AG10803 (cell line): ENCODE data around the gene RNH1.

Source experiments
- DNase-seq: peaks from one replicate; pipeline ENCODE4 v3.0.0; 2010; ENCODE audit warnings: low read depth
- H3K4me3 ChIP-seq: 2 replicates; pipeline ENCODE4 v1.5.1; 2011; ENCODE audit warnings: mild to moderate bottlenecking, low read length, control low read depth
- CTCF ChIP-seq: conservative IDR thresholded peaks from 2 replicates; pipeline ENCODE4 v1.5.1; 2011; ENCODE audit warnings: mild to moderate bottlenecking, low read length, control low read depth, inconsistent platforms

Gene RNH1

GRCh38 chr11:512761-513595 lies 5.9 kb upstream of the RNH1 start:
- no peak for TF ChIP-seq CTCF
- H3K4me3 ChIP-seq: no peak overlapping the region
- DNase-seq: no peak

- H3K4me3 ChIP-seq: no peak overlapping the region
- TF ChIP-seq CTCF: no peak
- peak; percentile 58 for DNase-seq
Measured at GRCh38 chr11:508956-509355, 1.9 kb upstream of the RNH1 start.

- H3K4me3 ChIP-seq: peak overlapping the region; percentile 73
- no peak for DNase-seq
- TF ChIP-seq CTCF: no peak
Measured at GRCh38 chr11:507727-508515, 879 bp upstream of the RNH1 start.

GRCh38 chr11:506238-506994 lies 626 bp downstream of the RNH1 start:
- peak; percentile 99 for DNase-seq
- H3K4me3 ChIP-seq: peak overlapping the region; percentile 91
- TF ChIP-seq CTCF: no peak

GRCh38 chr11:504994-505344 lies 2.1 kb downstream of the RNH1 start:
- TF ChIP-seq CTCF: no peak
- peak overlapping the region; percentile 91 for H3K4me3 ChIP-seq
- no peak for DNase-seq

GRCh38 chr11:504053-504993 lies 2.7 kb downstream of the RNH1 start:
- no peak for TF ChIP-seq CTCF
- peak; percentile 61 for DNase-seq
- peak overlapping the region; percentile 91 for H3K4me3 ChIP-seq
